Endothelial cell of umbilical vein (primary cell): ENCODE measurements around the gene FAM229A. TPM values are rescaled to one million over a fixed set of nuclear protein-coding genes. Genes with fewer than 3 reads are reported as not detected.

Experiments used
- BruUV-seq: library from RNA; stranded (reverse); fragments of 400-500 nt; replicated peaks from 2 replicates; lab custom pipeline; 2021; lab: Mats Ljungman, UMichigan
- CTCF ChIA-PET: fragments of 300-600, 350-600 bp; sonication (Branson Sonifier 250); formaldehyde crosslinking; loops from one replicate; lab custom pipeline; 2021; ENCODE audit warnings: antibody characterized with exemption, inconsistent platforms; lab: Charles Lee
- POLR2A ChIA-PET: fragments of 300-600, 350-600 bp; sonication (Branson Sonifier 250); formaldehyde crosslinking; loops from one replicate; lab custom pipeline; 2021; ENCODE audit warnings: antibody characterized with exemption, inconsistent platforms; lab: Charles Lee
- DNase-seq: peaks from one replicate; pipeline ENCODE4 v3.0.0-alpha.2; 2011; ENCODE audit warnings: low read depth, low spot score
- FAIRE-seq: peaks from 2 replicates; lab custom pipeline; 2011; peaks lifted over from hg19 to GRCh38; lab: Jason Lieb, UNC
- H2AFZ ChIP-seq: 2 replicates; pipeline ENCODE4 v1.6.0; 2012; ENCODE audit warnings: low read depth, low read length, control low read depth, inconsistent platforms
- H3K27ac ChIP-seq: 2 replicates; pipeline ENCODE4 v1.5.1; 2011; ENCODE audit warnings: low read depth, mild to moderate bottlenecking, control low read depth, low read length, moderate library complexity; ENCODE audit not compliant: insufficient read depth
- H3K27me3 ChIP-seq, 2 experiments: 2 replicates each; pipeline versions ENCODE4 v1.6.0 to v1.6.1; 2011; ENCODE audit warnings: low read length in 2 of 2, mixed read lengths in 1 of 2; ENCODE audit not compliant: control insufficient read depth in 2 of 2, insufficient read depth in 2 of 2
- H3K36me3 ChIP-seq, 2 experiments: 2 replicates in 1 of 2; 3 replicates in 1 of 2; pipeline ENCODE4 v1.5.1; 2011; ENCODE audit warnings: low read length in 2 of 2, mild to moderate bottlenecking in 1 of 2, moderate library complexity in 1 of 2; ENCODE audit not compliant: control insufficient read depth in 2 of 2, insufficient read depth in 2 of 2; ENCODE audit errors: extremely low read depth in 1 of 2
- H3K4me1 ChIP-seq: 3 replicates; pipeline ENCODE4 v1.5.1; 2011; ENCODE audit warnings: mild to moderate bottlenecking, low read length; ENCODE audit not compliant: control insufficient read depth, insufficient read depth; ENCODE audit errors: extremely low read depth
- H3K4me2 ChIP-seq: 2 replicates; pipeline ENCODE4 v1.6.1; 2011; ENCODE audit warnings: low read length, control low read depth, mixed read lengths; ENCODE audit not compliant: insufficient read depth
- H3K4me3 ChIP-seq, 3 experiments: fragments of 200-600 bp in 1 of 3; sonication (generic), shearing (Covaris generic) in 1 of 3; replicated peaks in 1 of 3; 2 replicates each; pipeline ENCODE4 v1.5.1; 2011 to 2016; ENCODE audit warnings: control low read depth in 3 of 3, low read length in 3 of 3, mild to moderate bottlenecking in 2 of 3, inconsistent platforms in 1 of 3, low read depth in 1 of 3, moderate library complexity in 1 of 3; ENCODE audit not compliant: insufficient read depth in 1 of 3
- H3K79me2 ChIP-seq: 2 replicates; pipeline ENCODE4 v1.6.0; 2012; ENCODE audit warnings: low read length, inconsistent platforms; ENCODE audit not compliant: control insufficient read depth, insufficient read depth
- H3K9ac ChIP-seq: replicated peaks from 2 replicates; pipeline ENCODE3; 2011; ENCODE audit warnings: low read length, control low read depth; ENCODE audit not compliant: insufficient read depth; ENCODE audit errors: extremely low read depth
- H3K9me1 ChIP-seq: replicated peaks from 3 replicates; pipeline ENCODE4 v1.6.0; 2011; ENCODE audit warnings: mild to moderate bottlenecking, low read length; ENCODE audit not compliant: control insufficient read depth, insufficient read depth; ENCODE audit errors: extremely low read depth
- H3K9me3 ChIP-seq: replicated peaks from 2 replicates; pipeline ENCODE4 v1.5.1; 2012; ENCODE audit warnings: low read length, inconsistent platforms; ENCODE audit not compliant: control insufficient read depth, insufficient read depth
- H4K20me1 ChIP-seq: replicated peaks from 2 replicates; pipeline ENCODE3; 2011; ENCODE audit warnings: mild to moderate bottlenecking, low read length; ENCODE audit not compliant: control insufficient read depth, insufficient read depth; ENCODE audit errors: extremely low read depth
- EZH2 ChIP-seq: IDR thresholded peaks from 2 replicates; pipeline ENCODE4 v1.6.1; 2012; ENCODE audit warnings: borderline replicate concordance, low read depth, mild to moderate bottlenecking, moderate library complexity, low read length, inconsistent platforms; ENCODE audit not compliant: severe bottlenecking
- FOS ChIP-seq: IDR thresholded peaks from 2 replicates; pipeline ENCODE4 v1.6.1; 2011; ENCODE audit warnings: mild to moderate bottlenecking, low read length, moderate library complexity, borderline replicate concordance; ENCODE audit not compliant: insufficient read depth
- GATA2 ChIP-seq: IDR thresholded peaks from 2 replicates; pipeline ENCODE4 v1.7.0; 2011; ENCODE audit warnings: low read depth, mild to moderate bottlenecking, moderate library complexity, mixed read lengths, low read length; ENCODE audit not compliant: insufficient read length, insufficient read depth
- JUN ChIP-seq: IDR thresholded peaks from 2 replicates; pipeline ENCODE4 v1.6.1; 2011; ENCODE audit warnings: borderline replicate concordance, low read depth; ENCODE audit not compliant: insufficient read length, insufficient read depth
- MYC ChIP-seq: IDR thresholded peaks from one replicate; pipeline ENCODE4 v1.6.1; 2011; ENCODE audit warnings: mild to moderate bottlenecking, low read depth, low read length
- POLR2A ChIP-seq: IDR thresholded peaks from 2 replicates; pipeline ENCODE4 v1.6.1; 2012; ENCODE audit warnings: low read depth, mild to moderate bottlenecking, control low read depth, low read length
- POLR2AphosphoS5 ChIP-seq: IDR thresholded peaks from 2 replicates; pipeline ENCODE4 v1.6.1; 2012; ENCODE audit warnings: low read depth, mild to moderate bottlenecking, control low read depth, low read length, moderate library complexity; ENCODE audit not compliant: insufficient read depth
- dilution Hi-C: fragments of 300-500 bp; cut with MboI; formaldehyde crosslinking; loops from one replicate; pipeline ENCODE4 v1.15.0; 2019; ENCODE audit warnings: low sequenced_read_pairs; ENCODE audit not compliant: extremely low pct_ligation_motif_present
- intact Hi-C: fragments of 100-400 bp; cut with micrococcal nuclease; formaldehyde crosslinking; loops from one replicate; pipeline ENCODE4 v1.10.0; 2022
- polyA plus RNA-seq, 4 experiments: library from polyadenylated mRNA; depleted of rRNA in 3 of 4; stranded (reverse) in 3 of 4; unstranded in 1 of 4; fragments of >200 nt; gene quantifications; 2 replicates each; pipeline versions ENCODE4 v1.2.1 to v1.2.3, GENCODE V29; 2011 to 2012; ENCODE audit warnings: missing spikeins in 1 of 4
- total RNA-seq: library from RNA; stranded (reverse); gene quantifications from 2 replicates; pipeline ENCODE4 v1.2.3, GENCODE V29; 2021
- TF ChIP-seq, protein P1 (sequence below), 2 donors: IDR thresholded peaks; 1 replicate in 1 of 2; 2 replicates in 1 of 2; pipeline ENCODE4 v1.5.1; 2011; ENCODE audit warnings: low read length in 2 of 2, mild to moderate bottlenecking in 2 of 2, moderate library complexity in 2 of 2, control low read depth in 1 of 2, inconsistent platforms in 1 of 2, low read depth in 1 of 2; ENCODE audit not compliant: insufficient read depth in 1 of 2; ENCODE audit errors: extremely low read depth in 1 of 2
- TF ChIP-seq, protein P2 (sequence below): IDR thresholded peaks from 2 replicates; pipeline ENCODE4 v1.6.1; 2011; ENCODE audit not compliant: insufficient read depth, insufficient read length

The FAM229A gene
- total and polyA plus RNA-seq, 2 donors (not counting 3 experiments of a cell fraction or from before 2014, with no cell fraction given): 8.9 to 11.6 TPM

DNA sequence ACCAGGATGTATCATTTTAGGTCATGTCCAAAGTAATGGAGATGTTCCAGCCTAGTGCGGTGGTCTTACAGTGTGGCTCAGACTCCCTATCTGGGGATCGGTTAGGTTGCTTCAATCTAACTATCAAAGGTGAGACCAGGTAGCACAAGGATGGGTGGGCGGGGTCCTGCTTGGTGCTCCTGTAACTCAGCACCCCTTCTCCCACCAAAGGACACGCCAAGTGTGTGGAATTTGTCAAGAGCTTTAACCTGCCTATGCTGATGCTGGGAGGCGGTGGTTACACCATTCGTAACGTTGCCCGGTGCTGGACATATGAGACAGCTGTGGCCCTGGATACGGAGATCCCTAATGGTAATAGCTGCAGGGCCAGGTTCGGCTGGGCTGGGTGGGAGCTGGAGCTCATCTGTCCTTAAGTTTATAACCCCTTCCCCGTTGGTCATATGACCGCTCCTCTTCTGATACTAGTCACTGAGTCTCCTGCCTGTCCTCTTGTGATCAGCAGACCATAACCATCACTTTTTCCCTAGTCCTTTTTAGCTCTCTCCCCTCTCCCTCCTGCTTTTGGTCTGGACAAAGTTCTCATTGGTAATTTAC is 31.6 kb downstream of the FAM229A start:
- H4K20me1 ChIP-seq: no peaks in the 10 kb centered on the region
- TF ChIP-seq EZH2 (no peak), JUN (no peak), FOS (no peak), GATA2 (no peak), POLR2A (no peak), MYC (no peak), POLR2AphosphoS5 (no peak)
- TF ChIP-seq, protein P1, sequence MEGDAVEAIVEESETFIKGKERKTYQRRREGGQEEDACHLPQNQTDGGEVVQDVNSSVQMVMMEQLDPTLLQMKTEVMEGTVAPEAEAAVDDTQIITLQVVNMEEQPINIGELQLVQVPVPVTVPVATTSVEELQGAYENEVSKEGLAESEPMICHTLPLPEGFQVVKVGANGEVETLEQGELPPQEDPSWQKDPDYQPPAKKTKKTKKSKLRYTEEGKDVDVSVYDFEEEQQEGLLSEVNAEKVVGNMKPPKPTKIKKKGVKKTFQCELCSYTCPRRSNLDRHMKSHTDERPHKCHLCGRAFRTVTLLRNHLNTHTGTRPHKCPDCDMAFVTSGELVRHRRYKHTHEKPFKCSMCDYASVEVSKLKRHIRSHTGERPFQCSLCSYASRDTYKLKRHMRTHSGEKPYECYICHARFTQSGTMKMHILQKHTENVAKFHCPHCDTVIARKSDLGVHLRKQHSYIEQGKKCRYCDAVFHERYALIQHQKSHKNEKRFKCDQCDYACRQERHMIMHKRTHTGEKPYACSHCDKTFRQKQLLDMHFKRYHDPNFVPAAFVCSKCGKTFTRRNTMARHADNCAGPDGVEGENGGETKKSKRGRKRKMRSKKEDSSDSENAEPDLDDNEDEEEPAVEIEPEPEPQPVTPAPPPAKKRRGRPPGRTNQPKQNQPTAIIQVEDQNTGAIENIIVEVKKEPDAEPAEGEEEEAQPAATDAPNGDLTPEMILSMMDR (IDR thresholded peaks at IDR 0.05; ENCODE audit: extremely low read depth in 1 of 2, insufficient read depth in 1 of 2, low read depth in 1 of 2, low read length in 2 of 2): no peak
- TF ChIP-seq, protein P2, sequence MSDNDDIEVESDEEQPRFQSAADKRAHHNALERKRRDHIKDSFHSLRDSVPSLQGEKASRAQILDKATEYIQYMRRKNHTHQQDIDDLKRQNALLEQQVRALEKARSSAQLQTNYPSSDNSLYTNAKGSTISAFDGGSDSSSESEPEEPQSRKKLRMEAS: no peak
- BruUV-seq: no TSS peak
- no peak overlapping the region for H2AFZ ChIP-seq
- no peak overlapping the region for H3K4me2 ChIP-seq
- dilution Hi-C loops: no loop called here
- ChIA-PET CTCF (interaction anchor here (1.0 to 2.1 kb wide), 5 partner anchors 9 to 115 kb away, joined by 3 to 12 read pairs (median 4); no protein-coding TSS in a partner anchor), POLR2A (no interaction called here)
- no peak for FAIRE-seq
- intact Hi-C loops: no loop called here
- no peak overlapping the region for H3K27ac ChIP-seq
- H3K9ac ChIP-seq: no peak overlapping the region
- H3K36me3 ChIP-seq: peaks cover 18 to 51% of the 10 kb centered on the region in 2 experiments
- H3K79me2 ChIP-seq: peaks cover 18% of the 10 kb centered on the region
- no peaks in the 10 kb centered on the region for H3K9me1 ChIP-seq
- H3K9me3 ChIP-seq: no peaks in the 10 kb centered on the region
- no peaks in the 10 kb centered on the region for H3K27me3 ChIP-seq
- DNase-seq: no peak
- no peak overlapping the region for H3K4me3 ChIP-seq
- H3K4me1 ChIP-seq: peaks cover 14% of the 10 kb centered on the region
